ENCODE measurements around the gene PRKAG2. TPM values are rescaled to one million over a fixed set of nuclear protein-coding genes. Genes with fewer than 3 reads are reported as not detected.

PRKAG2 gene
- polyA plus RNA-seq, 3 donors: 29.2 to 59.8 (median 30.9) TPM

DNA sequence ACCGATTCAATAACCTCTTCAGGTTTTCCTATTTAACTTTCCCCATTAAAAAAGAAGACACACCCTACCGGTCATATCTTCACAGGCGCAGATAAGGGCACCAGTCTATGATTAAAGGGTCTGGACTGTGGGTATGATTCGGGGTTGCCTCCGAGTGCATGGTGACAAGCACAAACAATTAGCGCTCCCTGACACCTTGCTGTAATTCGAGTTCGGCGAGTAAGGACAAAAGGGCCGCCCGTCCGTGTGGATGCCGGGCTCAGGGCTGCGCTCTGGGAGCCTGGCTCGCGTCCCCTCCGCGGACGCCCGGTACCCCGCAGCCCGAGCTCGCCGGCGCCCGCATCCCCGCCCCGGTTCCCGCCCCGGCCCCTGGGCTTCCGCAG, 245.4 kb downstream of the PRKAG2 start:
- Histone ChIP-seq H3K4me3 (replicated peaks in 1 of 3; ENCODE audit: low read depth in 2 of 3, low read length in 3 of 3) (peak overlapping the region; percentile 59 to 99 (median 80)), H3K27me3 (ENCODE audit: control insufficient read depth in 2 of 2, insufficient read depth in 2 of 2, low read length in 2 of 2) (no peaks in the 10 kb centered on the region), H3K4me2 (replicated peaks; ENCODE audit: extremely low read depth, low read length, poor library complexity, severe bottlenecking) (peak overlapping the region; percentile 87), H3K79me2 (ENCODE audit: insufficient read depth, low read length) (peaks cover 39% of the 10 kb centered on the region), H3K9ac (ENCODE audit: insufficient read depth, low read length, poor library complexity, severe bottlenecking) (peak overlapping the region; percentile 69), H3K9me3 (replicated peaks in 1 of 2; ENCODE audit: control insufficient read depth in 1 of 2, insufficient read depth in 1 of 2, low read length in 2 of 2) (no peaks in the 10 kb centered on the region), H3K36me3 (replicated peaks in 1 of 2; ENCODE audit: control insufficient read depth in 1 of 2, insufficient read depth in 2 of 2, low read length in 2 of 2) (peaks cover 2 to 32% of the 10 kb centered on the region in 2 donors), H4K20me1 (ENCODE audit: insufficient read depth, low read length) (peaks cover 48% of the 10 kb centered on the region), H2AFZ (ENCODE audit: insufficient read depth, low read depth, low read length, poor library complexity, severe bottlenecking) (peak overlapping the region; percentile 61), H3K27ac (ENCODE audit: low read depth in 1 of 2, low read length in 2 of 2) (peak overlapping the region; percentile 61 to 77), H3K4me1 (ENCODE audit: control insufficient read depth in 1 of 2, insufficient read depth in 2 of 2, low read length in 2 of 2) (peaks cover 21 to 25% of the 10 kb centered on the region in 2 donors)
- Mint-ChIP-seq H3K27me3 (ENCODE audit: low read depth in 3 of 3) (no peaks in the 10 kb centered on the region), H3K4me3 (peak overlapping the region; percentile 85 to 92), H3K4me1 (peaks cover 22% of the 10 kb centered on the region), H3K9me3 (peaks cover 0 to 3% (median 0%) of the 10 kb centered on the region in 7 donors), H3K27ac (peak overlapping the region; percentile 80 to 93 (median 83)), H3K36me3 (peaks cover 24 to 31% of the 10 kb centered on the region in 2 donors)
- TF ChIP-seq, protein P1, sequence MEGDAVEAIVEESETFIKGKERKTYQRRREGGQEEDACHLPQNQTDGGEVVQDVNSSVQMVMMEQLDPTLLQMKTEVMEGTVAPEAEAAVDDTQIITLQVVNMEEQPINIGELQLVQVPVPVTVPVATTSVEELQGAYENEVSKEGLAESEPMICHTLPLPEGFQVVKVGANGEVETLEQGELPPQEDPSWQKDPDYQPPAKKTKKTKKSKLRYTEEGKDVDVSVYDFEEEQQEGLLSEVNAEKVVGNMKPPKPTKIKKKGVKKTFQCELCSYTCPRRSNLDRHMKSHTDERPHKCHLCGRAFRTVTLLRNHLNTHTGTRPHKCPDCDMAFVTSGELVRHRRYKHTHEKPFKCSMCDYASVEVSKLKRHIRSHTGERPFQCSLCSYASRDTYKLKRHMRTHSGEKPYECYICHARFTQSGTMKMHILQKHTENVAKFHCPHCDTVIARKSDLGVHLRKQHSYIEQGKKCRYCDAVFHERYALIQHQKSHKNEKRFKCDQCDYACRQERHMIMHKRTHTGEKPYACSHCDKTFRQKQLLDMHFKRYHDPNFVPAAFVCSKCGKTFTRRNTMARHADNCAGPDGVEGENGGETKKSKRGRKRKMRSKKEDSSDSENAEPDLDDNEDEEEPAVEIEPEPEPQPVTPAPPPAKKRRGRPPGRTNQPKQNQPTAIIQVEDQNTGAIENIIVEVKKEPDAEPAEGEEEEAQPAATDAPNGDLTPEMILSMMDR (IDR thresholded peaks at IDR 0.05): no peak
- intact Hi-C loops (cut with micrococcal nuclease): loop anchor here in 1 of 2 donors (5.0 kb wide), 2 partner anchors 109 to 126 kb away; no protein-coding TSS in a partner anchor
- DNase-seq: peak in 2 of 3 donors; percentile 7 to 16
- WGBS (ENCODE audit: insufficient coverage): 0% methylated on average over 28 of the region's 31 CpGs

DNA sequence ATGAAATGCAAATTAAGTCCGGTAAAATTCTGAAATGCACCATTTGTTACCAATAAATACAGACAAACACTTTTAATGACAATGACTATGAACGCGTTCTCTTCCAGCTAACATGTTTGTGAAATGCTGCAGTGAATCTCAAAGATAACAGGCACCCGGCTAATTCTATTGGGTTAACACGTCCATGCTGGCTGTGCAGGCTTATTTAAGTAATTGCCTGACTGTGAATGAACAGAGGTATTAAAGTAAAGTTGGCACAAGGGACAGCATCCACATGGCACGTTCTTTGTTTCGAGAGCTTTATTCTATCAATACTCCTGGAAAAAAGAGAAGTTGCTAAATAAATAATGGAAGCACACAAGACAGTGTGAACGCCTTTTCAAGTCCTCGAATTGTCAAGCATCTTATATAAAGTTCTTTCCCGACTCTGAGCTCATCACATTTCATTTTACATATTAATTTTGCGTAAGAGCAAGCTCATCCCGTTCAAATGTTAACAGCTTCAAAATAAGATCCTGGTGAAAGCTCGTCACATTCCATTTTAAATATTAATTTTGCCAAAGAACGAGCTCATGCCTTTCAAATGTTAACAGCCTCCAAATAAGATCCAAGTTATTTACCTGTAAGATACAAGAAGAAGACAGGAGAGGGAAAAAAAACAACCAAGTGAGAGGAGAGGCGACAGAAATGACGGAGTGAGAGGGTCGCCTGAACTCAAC, 245.9 kb downstream of the PRKAG2 start:
- Histone ChIP-seq H3K27ac (ENCODE audit: low read depth in 1 of 2, low read length in 2 of 2) (peak overlapping the region; percentile 61 to 77), H3K4me3 (replicated peaks in 1 of 3; ENCODE audit: low read depth in 2 of 3, low read length in 3 of 3) (peak overlapping the region; percentile 59 to 99 (median 80)), H3K79me2 (ENCODE audit: insufficient read depth, low read length) (peaks cover 44% of the 10 kb centered on the region), H3K4me1 (ENCODE audit: control insufficient read depth in 1 of 2, insufficient read depth in 2 of 2, low read length in 2 of 2) (peaks cover 21 to 25% of the 10 kb centered on the region in 2 donors), H3K36me3 (replicated peaks in 1 of 2; ENCODE audit: control insufficient read depth in 1 of 2, insufficient read depth in 2 of 2, low read length in 2 of 2) (peaks cover 6 to 37% of the 10 kb centered on the region in 2 donors), H3K9me3 (replicated peaks in 1 of 2; ENCODE audit: control insufficient read depth in 1 of 2, insufficient read depth in 1 of 2, low read length in 2 of 2) (no peaks in the 10 kb centered on the region), H2AFZ (ENCODE audit: insufficient read depth, low read depth, low read length, poor library complexity, severe bottlenecking) (peak overlapping the region; percentile 61), H3K9ac (ENCODE audit: insufficient read depth, low read length, poor library complexity, severe bottlenecking) (peak overlapping the region; percentile 69), H4K20me1 (ENCODE audit: insufficient read depth, low read length) (peaks cover 53% of the 10 kb centered on the region), H3K4me2 (replicated peaks; ENCODE audit: extremely low read depth, low read length, poor library complexity, severe bottlenecking) (peak overlapping the region; percentile 87), H3K27me3 (ENCODE audit: control insufficient read depth in 2 of 2, insufficient read depth in 2 of 2, low read length in 2 of 2) (no peaks in the 10 kb centered on the region)
- no peaks in the 10 kb centered on the region for H3K27me3 Mint-ChIP-seq (ENCODE audit: low read depth in 3 of 3)
- TF ChIP-seq, protein P1 (IDR thresholded peaks at IDR 0.05): no peak
- peak overlapping the region; percentile 85 to 92 for H3K4me3 Mint-ChIP-seq
- H3K27ac Mint-ChIP-seq: peak overlapping the region; percentile 80 to 93 (median 83)
- peaks cover 0 to 3% (median 0%) of the 10 kb centered on the region in 7 donors for H3K9me3 Mint-ChIP-seq
- intact Hi-C loops (cut with micrococcal nuclease): loop anchor here in 1 of 2 donors (5.0 kb wide), 2 partner anchors 109 to 126 kb away; no protein-coding TSS in a partner anchor
- WGBS (ENCODE audit: insufficient coverage): 5% methylated on average over 4 of the region's 17 CpGs
- peak in 1 of 3 donors; percentile 18 for DNase-seq
- peaks cover 27 to 33% of the 10 kb centered on the region in 2 donors for H3K36me3 Mint-ChIP-seq
- H3K4me1 Mint-ChIP-seq: peaks cover 22% of the 10 kb centered on the region
